Endothelial cell (in vitro differentiated cells): ENCODE data around the gene RNF212B. TPM values are rescaled to one million over a fixed set of nuclear protein-coding genes. Genes with fewer than 3 reads are reported as not detected.
"Not testable (repeated sequence)": the region's sequence is repeated elsewhere in the genome, so short reads cannot be mapped to it uniquely, and the experiment has no call there.

Experiments
- DNase-seq: peaks from one replicate; pipeline ENCODE4 v3.0.0; 2021; ENCODE audit warnings: low spot score
- H3K27ac Mint-ChIP-seq: one replicate; pipeline ENCODE4 v1.8.0; 2021; ENCODE audit warnings: mixed read lengths, inconsistent platforms; ENCODE audit not compliant: unreplicated experiment
- H3K27me3 Mint-ChIP-seq: one replicate; pipeline ENCODE4 v1.8.0; 2021; ENCODE audit warnings: mild to moderate bottlenecking, moderate library complexity, mixed read lengths, inconsistent platforms; ENCODE audit not compliant: unreplicated experiment
- H3K36me3 Mint-ChIP-seq: one replicate; pipeline ENCODE4 v1.8.0; 2021; ENCODE audit warnings: mild to moderate bottlenecking, low read depth, mixed read lengths, inconsistent platforms; ENCODE audit not compliant: unreplicated experiment
- H3K4me1 Mint-ChIP-seq: one replicate; pipeline ENCODE4 v1.8.0; 2021; ENCODE audit warnings: mild to moderate bottlenecking, mixed read lengths, inconsistent platforms; ENCODE audit not compliant: unreplicated experiment
- H3K4me3 Mint-ChIP-seq: one replicate; pipeline ENCODE4 v1.8.0; 2021; ENCODE audit warnings: mild to moderate bottlenecking, mixed read lengths, inconsistent platforms; ENCODE audit not compliant: unreplicated experiment
- H3K9me3 Mint-ChIP-seq: one replicate; pipeline ENCODE4 v1.8.0; 2021; ENCODE audit warnings: mixed read lengths, inconsistent platforms; ENCODE audit not compliant: unreplicated experiment
- total RNA-seq: library from RNA; stranded (reverse); fragmentation: NEBNext Ultra II Directional; extraction: Animal tissue kit (Norgen Biotek cat#: 25700); gene quantifications from one replicate; pipeline ENCODE4 v1.2.1, GENCODE V29; 2021; ENCODE audit not compliant: unreplicated experiment
- TF ChIP-seq, protein P1 (sequence below): fragments of 200-600 bp; sonication (generic); IDR thresholded peaks from one replicate; pipeline ENCODE4 v1.5.0; 2021; ENCODE audit warnings: antibody characterized with exemption; ENCODE audit not compliant: unreplicated experiment

The RNF212B gene
- total RNA-seq, 1 donor from 2014 or later = not detected

DNA sequence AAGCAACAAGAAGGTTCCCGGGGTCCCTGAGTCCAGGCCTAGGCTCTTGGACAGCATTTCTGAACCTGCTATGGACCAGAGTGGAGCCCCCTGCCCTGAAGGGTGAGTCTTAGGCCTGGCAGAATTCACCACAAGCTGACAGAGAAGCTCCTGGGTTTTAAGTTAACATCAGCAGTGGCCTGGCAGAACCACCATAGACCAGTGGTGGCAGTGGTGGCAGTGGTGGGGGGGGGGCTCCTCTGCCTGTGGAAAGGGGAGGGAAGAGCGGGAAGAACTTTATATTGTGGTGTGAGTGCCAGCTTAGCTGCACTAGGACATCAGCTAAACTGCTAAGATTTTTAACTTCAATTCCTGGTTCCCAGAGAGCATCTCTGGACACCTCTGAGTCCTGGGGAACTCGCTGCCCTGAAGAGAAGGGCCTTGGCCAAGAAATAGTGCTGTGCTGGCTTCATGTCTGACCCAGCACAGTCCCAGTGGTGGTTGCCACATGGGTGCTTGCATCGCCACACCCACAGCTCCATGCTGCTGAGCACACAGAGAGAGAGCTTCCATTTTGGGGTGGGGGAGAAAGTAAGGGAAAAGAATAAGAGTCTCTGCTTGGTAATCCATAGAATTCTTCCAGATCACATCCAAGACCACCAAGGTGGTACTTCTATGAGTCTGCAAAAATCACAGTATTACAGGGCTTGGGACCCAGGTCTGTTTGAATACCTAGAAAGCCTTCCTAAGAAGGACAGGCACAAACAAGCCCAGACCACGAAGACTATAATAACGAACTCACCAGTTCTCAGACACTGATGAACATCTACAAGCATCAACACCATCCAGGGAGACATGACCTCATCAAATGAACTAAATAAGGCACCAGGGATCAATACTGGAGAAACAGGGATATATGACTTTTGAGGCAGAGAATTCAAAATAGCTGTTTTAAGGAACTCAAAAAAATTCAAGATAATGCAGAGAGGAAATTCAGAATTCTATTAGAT, 20.4 kb upstream of the RNF212B start:
- H3K9me3 Mint-ChIP-seq = no peaks in the 10 kb centered on the region
- no peaks in the 10 kb centered on the region for H3K36me3 Mint-ChIP-seq
- no peak overlapping the region for H3K4me3 Mint-ChIP-seq
- no peaks in the 10 kb centered on the region for H3K27me3 Mint-ChIP-seq
- DNase-seq = no peak
- TF ChIP-seq, protein P1, sequence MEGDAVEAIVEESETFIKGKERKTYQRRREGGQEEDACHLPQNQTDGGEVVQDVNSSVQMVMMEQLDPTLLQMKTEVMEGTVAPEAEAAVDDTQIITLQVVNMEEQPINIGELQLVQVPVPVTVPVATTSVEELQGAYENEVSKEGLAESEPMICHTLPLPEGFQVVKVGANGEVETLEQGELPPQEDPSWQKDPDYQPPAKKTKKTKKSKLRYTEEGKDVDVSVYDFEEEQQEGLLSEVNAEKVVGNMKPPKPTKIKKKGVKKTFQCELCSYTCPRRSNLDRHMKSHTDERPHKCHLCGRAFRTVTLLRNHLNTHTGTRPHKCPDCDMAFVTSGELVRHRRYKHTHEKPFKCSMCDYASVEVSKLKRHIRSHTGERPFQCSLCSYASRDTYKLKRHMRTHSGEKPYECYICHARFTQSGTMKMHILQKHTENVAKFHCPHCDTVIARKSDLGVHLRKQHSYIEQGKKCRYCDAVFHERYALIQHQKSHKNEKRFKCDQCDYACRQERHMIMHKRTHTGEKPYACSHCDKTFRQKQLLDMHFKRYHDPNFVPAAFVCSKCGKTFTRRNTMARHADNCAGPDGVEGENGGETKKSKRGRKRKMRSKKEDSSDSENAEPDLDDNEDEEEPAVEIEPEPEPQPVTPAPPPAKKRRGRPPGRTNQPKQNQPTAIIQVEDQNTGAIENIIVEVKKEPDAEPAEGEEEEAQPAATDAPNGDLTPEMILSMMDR = no peak
- no peak overlapping the region for H3K27ac Mint-ChIP-seq
- H3K4me1 Mint-ChIP-seq = peaks cover 2% of the 10 kb centered on the region

DNA sequence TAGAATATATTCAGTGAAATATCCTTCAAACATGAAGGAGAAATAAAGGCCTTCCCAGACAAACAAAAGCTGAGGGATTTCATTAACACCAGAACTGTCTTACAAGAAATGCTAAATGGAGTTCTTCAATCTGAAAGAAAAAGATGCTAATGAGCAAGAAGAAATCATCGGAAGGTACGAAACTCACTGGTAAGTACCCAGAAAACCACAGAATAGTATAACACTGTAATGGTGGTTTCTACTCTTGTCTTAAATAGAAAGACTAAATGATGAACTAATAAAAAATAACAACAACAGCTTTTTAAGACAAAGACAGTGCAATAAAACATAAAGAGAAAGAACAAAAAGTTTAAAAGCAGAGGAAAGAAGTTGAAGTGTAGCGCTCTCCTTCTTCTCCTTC, 18.7 kb upstream of the RNF212B start:
- DNase-seq = no peak
- Mint-ChIP-seq H3K27ac (no peak overlapping the region), H3K36me3 (no peaks in the 10 kb centered on the region), H3K4me3 (no peak overlapping the region), H3K9me3 (no peaks in the 10 kb centered on the region), H3K27me3 (no peaks in the 10 kb centered on the region), H3K4me1 (peaks cover 2% of the 10 kb centered on the region)
- TF ChIP-seq, protein P1 = no peak

DNA sequence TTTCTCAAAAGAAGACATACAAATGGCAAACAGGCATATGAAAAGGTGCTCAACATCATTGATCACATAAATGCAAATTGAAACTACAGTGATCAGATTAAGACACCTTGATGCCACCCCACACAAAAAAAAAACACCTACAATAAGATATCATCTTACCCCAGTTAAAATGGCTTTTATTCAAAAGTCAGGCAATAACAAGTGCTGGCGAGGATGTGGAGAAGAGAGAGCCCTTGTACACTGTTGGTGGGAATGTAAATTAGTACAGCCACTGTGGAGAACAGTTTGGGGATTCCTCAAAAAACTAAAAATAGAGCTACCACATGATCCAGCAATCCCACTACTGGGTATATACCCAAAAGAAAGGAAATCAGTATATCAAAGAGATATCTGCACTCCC, 12.8 kb upstream of the RNF212B start:
- not testable (repeated sequence) for H3K27ac Mint-ChIP-seq, H3K4me1 Mint-ChIP-seq, H3K9me3 Mint-ChIP-seq, DNase-seq, H3K4me3 Mint-ChIP-seq, H3K36me3 Mint-ChIP-seq, H3K27me3 Mint-ChIP-seq

DNA sequence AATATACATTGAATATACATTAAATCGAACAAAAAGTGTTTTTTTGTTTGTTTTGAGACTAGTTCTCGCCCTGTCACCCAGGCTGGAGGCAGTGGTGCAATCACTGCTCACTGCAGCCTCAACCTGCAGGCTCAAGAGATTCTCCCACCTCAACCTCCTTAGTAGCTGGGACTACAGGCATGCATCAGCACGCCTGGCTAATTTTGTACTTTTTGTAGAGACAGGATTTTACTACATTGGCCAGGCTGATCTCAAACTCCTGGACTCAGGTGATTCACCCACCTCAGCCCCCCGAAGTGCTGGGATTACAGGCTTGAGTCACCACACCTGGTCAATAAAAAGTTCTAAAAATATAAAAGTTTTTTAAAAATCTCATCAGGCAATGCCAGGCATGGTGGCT, 10.2 kb upstream of the RNF212B start:
- Mint-ChIP-seq H3K27ac (no peak overlapping the region), H3K27me3 (no peaks in the 10 kb centered on the region), H3K36me3 (no peaks in the 10 kb centered on the region), H3K4me1 (no peaks in the 10 kb centered on the region), H3K9me3 (no peaks in the 10 kb centered on the region), H3K4me3 (no peak overlapping the region)
- DNase-seq = no peak
- TF ChIP-seq, protein P1 = no peak

DNA sequence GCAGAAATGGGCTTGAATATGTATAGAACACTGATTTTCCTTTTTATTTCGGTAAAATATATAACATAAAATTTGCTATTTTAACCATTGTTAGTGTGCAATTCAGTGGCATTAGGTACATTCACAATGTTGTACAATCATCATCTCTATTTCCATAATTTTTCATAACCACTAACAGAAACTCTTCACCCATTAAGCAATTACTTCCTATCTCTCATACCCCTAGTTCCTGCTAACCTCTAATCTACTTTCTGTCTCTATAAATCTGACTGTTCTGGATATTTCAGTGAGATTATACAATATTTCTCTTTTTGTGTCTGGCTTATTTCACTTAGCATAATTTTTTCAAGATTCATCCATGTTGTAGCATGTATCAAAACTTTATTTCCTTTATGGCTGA, 8.9 kb upstream of the RNF212B start:
- H3K27me3 Mint-ChIP-seq = no peaks in the 10 kb centered on the region
- DNase-seq = no peak
- TF ChIP-seq, protein P1 = no peak
- H3K4me3 Mint-ChIP-seq = no peak overlapping the region
- no peaks in the 10 kb centered on the region for H3K36me3 Mint-ChIP-seq
- no peaks in the 10 kb centered on the region for H3K4me1 Mint-ChIP-seq
- no peaks in the 10 kb centered on the region for H3K9me3 Mint-ChIP-seq
- no peak overlapping the region for H3K27ac Mint-ChIP-seq

DNA sequence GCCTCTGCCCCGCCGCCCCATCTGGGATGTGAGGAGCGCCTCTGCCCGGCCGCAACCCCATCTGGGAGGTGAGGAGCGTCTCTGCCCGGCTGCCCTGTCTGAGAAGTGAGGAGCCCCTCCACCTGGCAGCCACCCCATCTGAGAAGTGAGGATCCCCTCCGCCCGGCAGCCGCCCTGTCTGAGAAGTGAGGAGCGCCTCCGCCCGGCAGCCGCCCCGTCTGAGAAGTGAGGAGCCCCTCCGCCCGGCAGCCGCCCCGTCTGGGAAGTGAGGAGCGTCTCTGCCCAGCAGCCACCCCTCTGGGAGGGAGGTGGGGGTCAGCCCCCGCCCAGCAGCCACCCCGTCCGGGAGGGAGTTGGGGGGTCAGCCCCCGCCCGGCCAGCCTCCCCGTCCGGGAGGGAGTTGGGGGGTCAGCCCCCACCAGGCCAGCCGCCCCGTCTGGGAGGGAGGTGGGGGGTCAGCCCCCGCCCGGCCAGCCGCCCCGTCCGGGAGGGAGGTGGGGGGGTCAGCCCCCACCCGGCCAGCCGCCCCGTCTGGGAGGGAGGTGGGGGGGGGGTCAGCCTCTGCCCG, 5.4 kb upstream of the RNF212B start:
- H3K27me3 Mint-ChIP-seq, H3K27ac Mint-ChIP-seq, H3K9me3 Mint-ChIP-seq, DNase-seq, H3K36me3 Mint-ChIP-seq, H3K4me1 Mint-ChIP-seq, H3K4me3 Mint-ChIP-seq: not testable (repeated sequence)
